GM19025 (cell line): Measurements from ENCODE around the gene ZNF224.

Source experiments
- ATAC-seq: cut with Tn5 transposase; IDR thresholded peaks from one replicate; pipeline ENCODE4 v1.9.1; 2021; ENCODE audit warnings: mild to moderate bottlenecking, low read depth, moderate library complexity; ENCODE audit not compliant: unreplicated experiment

The ZNF224 gene

GRCh38 chr19:44093931-44094765, at the start of gene ZNF224:
Gene ZNF224 (plus strand): TSS chr19:44094361. CDS start chr19:44097874, 3,513 bp downstream.
- ATAC-seq: peak; percentile 81

GRCh38 chr19:44050740-44051649, 43.2 kb upstream of the ZNF224 start:
- no peak for ATAC-seq

GRCh38 chr19:44051650-44052402, 42.3 kb upstream of the ZNF224 start, which contains the start of gene ZNF223:
Gene ZNF223 (plus strand): TSS chr19:44052036. CDS start chr19:44055177, 3,141 bp downstream.
- no peak for ATAC-seq

- no peak for ATAC-seq
Measured at GRCh38 chr19:44055870-44056269, 38.3 kb upstream of the ZNF224 start.

GRCh38 chr19:44059229-44059628, 34.9 kb upstream of the ZNF224 start:
- no peak for ATAC-seq

- ATAC-seq: no peak
Measured at GRCh38 chr19:44061038-44061437, 33.1 kb upstream of the ZNF224 start.

- ATAC-seq: no peak
Measured at GRCh38 chr19:44066305-44066704, 27.9 kb upstream of the ZNF224 start.

- no peak for ATAC-seq
Measured at GRCh38 chr19:44069415-44069814, 24.7 kb upstream of the ZNF224 start.

- ATAC-seq: peak; percentile 90
Measured at GRCh38 chr19:44071824-44072542, 22.2 kb upstream of the ZNF224 start, which contains the start of gene ZNF284. Gene ZNF284 (plus strand): TSS chr19:44072159. CDS start chr19:44076390, 4,231 bp downstream.

- ATAC-seq: no peak
Measured at GRCh38 chr19:44072543-44073401, 21.4 kb upstream of the ZNF224 start.

GRCh38 chr19:44076325-44076724, 17.8 kb upstream of the ZNF224 start:
- no peak for ATAC-seq

GRCh38 chr19:44092108-44092507, 2.1 kb upstream of the ZNF224 start:
- ATAC-seq: no peak

- ATAC-seq: no peak
Measured at GRCh38 chr19:44107751-44108150, 13.6 kb downstream of the ZNF224 start.

GRCh38 chr19:44109458-44109857, 15.3 kb downstream of the ZNF224 start:
- no peak for ATAC-seq

GRCh38 chr19:44111910-44112463, 17.8 kb downstream of the ZNF224 start:
- ATAC-seq: no peak

GRCh38 chr19:44112802-44113137, 18.6 kb downstream of the ZNF224 start:
- ATAC-seq: no peak

- ATAC-seq: peak; percentile 89
Measured at GRCh38 chr19:44113138-44113783, 19.1 kb downstream of the ZNF224 start, which contains the start of gene ZNF225. Gene ZNF225 (plus strand): TSS chr19:44113399. CDS start chr19:44115828, 2,429 bp downstream.

- no peak for ATAC-seq
Measured at GRCh38 chr19:44113784-44114390, 19.7 kb downstream of the ZNF224 start.
